GM12873 (cell line): ENCODE results near the gene EYA3.

Experiments used
- CTCF ChIP-seq: IDR thresholded peaks from 2 replicates; pipeline ENCODE4 v1.5.1; 2012; ENCODE audit warnings: low read depth, mild to moderate bottlenecking, moderate library complexity, low read length, control low read depth; ENCODE audit not compliant: insufficient read depth; ENCODE audit errors: missing control alignments

The EYA3 gene

GRCh38 chr1:28110555-28110954 lies 22.1 kb upstream of the EYA3 start:
- no peak for TF ChIP-seq CTCF

DNA sequence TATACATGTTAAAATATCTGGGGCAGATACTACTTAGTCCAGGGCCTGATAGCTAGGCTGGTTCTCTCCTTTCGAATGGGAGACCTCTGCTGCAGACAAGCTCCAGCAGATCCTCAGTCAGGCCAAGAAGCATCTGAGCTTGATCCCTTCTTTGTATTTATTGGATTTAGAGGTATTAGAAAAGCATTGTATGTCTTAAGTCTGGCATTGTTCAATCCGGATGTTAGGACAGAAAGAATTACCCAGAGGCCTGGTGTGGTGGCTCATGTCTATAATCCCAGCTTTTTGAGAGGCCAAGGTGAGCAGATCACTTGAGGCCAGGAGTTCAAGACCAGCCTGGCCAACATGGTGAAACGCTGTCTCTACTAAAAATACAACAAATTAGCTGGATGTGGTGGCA lies 21.2 kb upstream of the EYA3 start:
- TF ChIP-seq CTCF: no peak

DNA sequence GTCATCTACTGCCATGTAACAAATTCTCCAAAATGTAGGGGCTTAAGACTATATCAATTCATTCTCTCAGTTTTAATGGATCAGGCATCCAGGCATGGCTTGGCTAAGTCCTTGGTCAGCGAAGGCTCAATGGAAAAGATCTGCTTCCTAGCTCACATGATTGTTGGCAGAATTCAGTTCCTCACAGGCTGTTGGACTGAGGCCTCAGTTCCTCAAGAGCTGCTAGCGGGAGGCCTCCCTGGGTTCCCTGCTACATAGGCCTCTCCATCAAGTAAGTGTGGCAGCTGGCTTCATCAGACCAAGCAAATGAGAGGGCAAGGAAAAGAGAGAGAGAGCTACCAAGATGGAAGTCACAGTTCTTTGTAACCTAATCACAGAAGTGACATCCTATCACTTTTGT lies 19.6 kb upstream of the EYA3 start:
- TF ChIP-seq CTCF: no peak

DNA sequence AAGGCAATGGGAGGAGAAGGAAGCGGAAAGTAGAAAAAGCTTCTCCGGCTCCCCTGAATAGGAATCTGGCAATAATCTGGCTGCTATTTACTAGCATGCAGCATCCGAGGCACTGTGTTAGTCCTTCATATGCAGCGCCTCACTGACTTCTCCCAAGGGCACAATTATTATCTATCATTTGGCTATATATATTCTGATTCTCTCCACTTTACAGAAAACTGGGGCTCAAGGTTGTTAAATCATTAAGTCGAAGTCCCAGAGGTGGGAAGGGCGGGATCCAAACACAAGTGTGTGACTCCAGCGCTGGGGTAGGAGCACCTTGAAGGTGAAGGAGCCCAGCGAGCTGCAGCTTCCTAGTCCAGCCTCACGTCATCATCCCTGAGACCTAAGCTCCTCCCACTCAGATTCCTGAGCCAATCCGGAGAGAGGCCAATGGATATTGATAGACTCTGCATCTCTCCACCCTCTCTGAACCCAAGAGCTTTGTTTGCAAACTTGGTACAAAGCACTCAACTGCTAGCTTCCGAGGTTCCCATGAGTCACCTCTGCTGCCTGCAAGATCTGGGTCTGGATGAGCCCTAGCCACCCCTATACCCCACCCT lies 16.6 kb upstream of the EYA3 start:
- TF ChIP-seq CTCF: no peak

DNA sequence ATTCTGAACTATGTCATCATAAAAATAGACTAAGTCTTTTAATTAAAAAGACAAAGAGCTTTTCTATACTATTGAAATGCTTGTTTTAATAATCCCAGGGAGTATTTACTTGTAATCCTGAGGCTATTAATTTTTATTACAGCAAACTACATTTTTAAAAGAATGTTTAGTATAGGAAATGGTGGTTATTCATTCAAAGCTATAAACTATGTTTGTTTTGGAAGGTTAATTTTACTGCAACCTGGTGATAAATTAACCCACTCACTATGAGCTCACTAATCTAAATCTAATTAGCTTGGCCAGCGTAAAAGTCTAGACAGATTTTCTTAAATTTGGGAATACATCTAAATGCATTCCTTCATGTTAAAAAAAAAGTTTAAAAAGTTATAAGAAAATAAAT lies 13.8 kb upstream of the EYA3 start:
- no peak for TF ChIP-seq CTCF

DNA sequence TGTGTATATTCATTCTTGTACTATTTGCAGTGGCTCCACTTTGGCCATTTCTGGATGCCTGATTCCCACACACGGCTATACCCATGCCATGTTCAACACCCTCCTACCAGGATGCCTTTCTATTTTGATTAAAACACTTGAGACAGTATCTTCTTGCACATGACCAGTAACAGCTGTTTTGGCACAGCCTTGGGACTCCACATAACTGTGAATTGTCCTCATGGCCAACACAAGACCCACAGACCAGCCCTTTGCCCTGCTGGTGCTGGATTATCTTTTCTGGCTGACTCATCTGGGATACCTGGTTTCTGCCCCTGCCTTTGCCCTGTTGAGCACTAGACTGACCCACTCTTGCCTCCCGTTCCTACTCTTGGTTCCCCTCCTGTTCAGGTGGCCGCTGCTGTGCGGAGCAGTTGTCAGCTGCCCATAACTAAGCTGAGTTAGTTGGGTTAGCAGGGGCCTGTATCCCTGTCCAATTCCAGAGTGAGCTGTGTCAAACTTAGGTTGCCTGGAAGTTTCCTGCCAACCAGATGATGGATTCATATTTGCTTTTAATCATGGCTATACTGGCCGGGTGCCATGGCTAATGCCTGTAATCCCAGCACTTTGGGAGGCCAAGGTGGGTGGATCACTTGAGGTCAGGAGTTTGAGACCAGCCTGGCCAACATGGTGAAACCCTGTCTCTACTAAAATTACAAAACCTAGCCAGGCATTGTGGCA lies 10.8 kb upstream of the EYA3 start:
- TF ChIP-seq CTCF: no peak

GRCh38 chr1:28097100-28097472 lies 8.7 kb upstream of the EYA3 start:
- no peak for TF ChIP-seq CTCF
